CD4-positive, alpha-beta T cell treated with Interleukin-15 for 1 hour (primary cell): Measurements from ENCODE around the gene TCP11.
A peak's percentile ranks its signal among the peaks of the same experiment; 100 is the strongest.

Source experiments
- DNase-seq: peaks from one replicate; pipeline ENCODE4 v3.0.0-alpha.2; 2020

The TCP11 gene

GRCh38 chr6:35078896-35079295 is 62.2 kb downstream of the TCP11 start:
- DNase-seq = no peak

GRCh38 chr6:35078226-35078850 is 62.8 kb downstream of the TCP11 start:
- no peak for DNase-seq

GRCh38 chr6:35077713-35078105 is 63.4 kb downstream of the TCP11 start:
- DNase-seq = no peak

GRCh38 chr6:35076997-35077712 is 64.0 kb downstream of the TCP11 start:
- DNase-seq = no peak

GRCh38 chr6:35073766-35074471 is 67.2 kb downstream of the TCP11 start:
- DNase-seq = peak; percentile 4

- no peak for DNase-seq
Observed at GRCh38 chr6:35073211-35073610, 67.9 kb downstream of the TCP11 start.

- DNase-seq = no peak
Observed at GRCh38 chr6:35072698-35073055, 68.5 kb downstream of the TCP11 start.

GRCh38 chr6:35072051-35072697 is 69.0 kb downstream of the TCP11 start:
- no peak for DNase-seq

GRCh38 chr6:35071347-35071994 is 69.7 kb downstream of the TCP11 start:
- no peak for DNase-seq

GRCh38 chr6:35070111-35070510 is 71.0 kb downstream of the TCP11 start:
- DNase-seq = no peak

- DNase-seq = no peak
Observed at GRCh38 chr6:35069262-35069661, 71.9 kb downstream of the TCP11 start.

- DNase-seq = no peak
Observed at GRCh38 chr6:35068644-35069043, 72.5 kb downstream of the TCP11 start.

GRCh38 chr6:35068206-35068605 is 72.9 kb downstream of the TCP11 start:
- no peak for DNase-seq
